ENCODE data around the gene CDCA7L.
"Not testable (repeated sequence)": the region's sequence is repeated elsewhere in the genome, so short reads cannot be mapped to it uniquely, and the experiment has no call there.

The CDCA7L gene

DNA sequence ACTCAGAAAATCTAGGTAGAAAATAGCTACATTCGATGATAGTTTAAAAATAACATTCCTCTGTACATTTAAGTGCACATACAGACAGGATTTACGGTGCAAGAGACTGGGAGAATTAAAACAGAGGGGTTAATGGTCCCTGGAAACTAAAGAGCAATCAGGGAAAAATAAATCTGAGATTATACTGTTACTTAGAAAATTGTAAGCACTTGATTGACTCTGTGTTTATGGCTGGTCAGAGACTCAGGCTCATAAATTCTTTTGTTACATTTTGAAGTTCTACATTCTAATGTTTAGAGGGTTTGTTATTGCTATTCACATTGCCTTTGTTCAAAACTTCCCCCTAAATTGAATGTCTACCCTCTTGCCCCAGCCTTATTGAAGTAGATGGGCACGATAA is 54.4 kb downstream of the CDCA7L start:
- Histone ChIP-seq H3K27ac (ENCODE audit: low read depth, low read length) (no peak overlapping the region), H3K36me3 (ENCODE audit: control insufficient read depth, insufficient read depth, low read length) (no peaks in the 10 kb centered on the region)

GRCh38 chr7:21887779-21888178 is 57.9 kb downstream of the CDCA7L start:
- no peaks in the 10 kb centered on the region for H3K4me1 ChIP-seq (ENCODE audit: control insufficient read depth, insufficient read depth, low read length)
- H3K27ac ChIP-seq (ENCODE audit: low read depth, low read length): no peak overlapping the region
- no peaks in the 10 kb centered on the region for H3K27me3 ChIP-seq (ENCODE audit: control insufficient read depth, insufficient read depth, low read length)
- H3K9ac ChIP-seq (ENCODE audit: low read length): no peak overlapping the region
- no peak overlapping the region for H3K4me3 ChIP-seq (ENCODE audit: low read length)
- no peaks in the 10 kb centered on the region for H3K36me3 ChIP-seq (ENCODE audit: control insufficient read depth, insufficient read depth, low read length)

More for the DNA sequence above, 54.4 kb downstream of the CDCA7L start:
- H3K4me3 ChIP-seq (ENCODE audit: low read length): no peak overlapping the region
- no peak overlapping the region for H3K9ac ChIP-seq (ENCODE audit: low read length)
- H3K4me1 ChIP-seq (ENCODE audit: control insufficient read depth, insufficient read depth, low read length): no peaks in the 10 kb centered on the region
- H3K27me3 ChIP-seq (ENCODE audit: control insufficient read depth, insufficient read depth, low read length): no peaks in the 10 kb centered on the region

- Histone ChIP-seq H3K4me1 (ENCODE audit: control insufficient read depth, insufficient read depth, low read length) (no peaks in the 10 kb centered on the region), H3K9ac (ENCODE audit: low read length) (no peak overlapping the region), H3K27ac (ENCODE audit: low read depth, low read length) (no peak overlapping the region)
Measured at GRCh38 chr7:21887353-21887752, 58.3 kb downstream of the CDCA7L start.

DNA sequence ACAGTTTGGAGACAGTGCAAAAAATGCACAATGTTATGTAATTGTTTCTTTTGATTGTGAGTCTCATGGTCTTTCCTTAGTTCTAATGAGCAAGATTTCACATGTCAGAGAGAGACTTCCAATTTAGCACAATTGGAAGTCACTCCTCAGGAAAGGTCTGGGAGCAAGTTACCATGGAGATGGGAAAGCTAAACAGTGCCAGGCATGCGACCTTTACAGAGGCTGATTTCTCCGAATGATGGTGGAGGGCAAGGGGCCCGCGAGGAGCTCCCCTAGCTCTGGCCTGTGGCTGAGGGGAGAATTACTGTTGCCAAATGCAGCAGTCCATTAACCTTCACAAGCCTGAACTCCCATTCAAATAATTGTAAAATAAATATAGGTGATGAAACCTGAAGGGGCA is 59.3 kb downstream of the CDCA7L start:
- H3K9ac ChIP-seq (ENCODE audit: low read length): no peak overlapping the region
- no peaks in the 10 kb centered on the region for H3K27me3 ChIP-seq (ENCODE audit: control insufficient read depth, insufficient read depth, low read length)
- H3K4me1 ChIP-seq (ENCODE audit: control insufficient read depth, insufficient read depth, low read length): no peaks in the 10 kb centered on the region
- H3K36me3 ChIP-seq (ENCODE audit: control insufficient read depth, insufficient read depth, low read length): no peaks in the 10 kb centered on the region
- H3K27ac ChIP-seq (ENCODE audit: low read depth, low read length): no peak overlapping the region
- H3K4me3 ChIP-seq (ENCODE audit: low read length): no peak overlapping the region

More at GRCh38 chr7:21887353-21887752, 58.3 kb downstream of the CDCA7L start:
- H3K27me3 ChIP-seq (ENCODE audit: control insufficient read depth, insufficient read depth, low read length): no peaks in the 10 kb centered on the region
- no peaks in the 10 kb centered on the region for H3K36me3 ChIP-seq (ENCODE audit: control insufficient read depth, insufficient read depth, low read length)
- H3K4me3 ChIP-seq (ENCODE audit: low read length): no peak overlapping the region

- H3K9ac ChIP-seq (ENCODE audit: low read length): no peak overlapping the region
- H3K4me3 ChIP-seq (ENCODE audit: low read length): no peak overlapping the region
- H3K27ac ChIP-seq (ENCODE audit: low read depth, low read length): no peak overlapping the region
- no peaks in the 10 kb centered on the region for H3K4me1 ChIP-seq (ENCODE audit: control insufficient read depth, insufficient read depth, low read length)
- H3K36me3 ChIP-seq (ENCODE audit: control insufficient read depth, insufficient read depth, low read length): no peaks in the 10 kb centered on the region
- no peaks in the 10 kb centered on the region for H3K27me3 ChIP-seq (ENCODE audit: control insufficient read depth, insufficient read depth, low read length)
Measured at GRCh38 chr7:21884496-21884895, 61.2 kb downstream of the CDCA7L start.

DNA sequence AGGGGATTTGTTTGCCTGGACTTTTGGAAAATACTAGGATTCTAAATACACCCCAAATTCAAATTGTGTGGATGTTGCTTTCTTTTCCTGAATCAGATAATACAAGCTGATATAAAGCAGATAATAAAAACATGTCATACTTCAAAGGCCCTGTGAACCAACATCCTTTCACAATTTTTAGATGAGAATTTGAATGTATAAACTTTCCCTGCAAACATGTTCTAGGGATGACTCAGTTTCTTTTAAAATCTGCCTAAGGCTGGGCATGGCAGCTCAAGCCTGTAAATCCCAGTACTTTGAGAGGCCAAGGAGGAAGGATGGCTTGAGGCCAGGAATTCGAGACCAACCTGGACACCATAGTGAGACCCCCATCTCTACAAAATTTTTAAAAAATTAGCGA is 62.2 kb downstream of the CDCA7L start:
- not testable (repeated sequence) for H3K27me3 ChIP-seq (ENCODE audit: control insufficient read depth, insufficient read depth, low read length); H3K36me3 ChIP-seq (ENCODE audit: control insufficient read depth, insufficient read depth, low read length); H3K4me1 ChIP-seq (ENCODE audit: control insufficient read depth, insufficient read depth, low read length); H3K4me3 ChIP-seq (ENCODE audit: low read length); H3K27ac ChIP-seq (ENCODE audit: low read depth, low read length); H3K9ac ChIP-seq (ENCODE audit: low read length)

- Histone ChIP-seq H3K27me3 (ENCODE audit: control insufficient read depth, insufficient read depth, low read length) (no peaks in the 10 kb centered on the region), H3K36me3 (ENCODE audit: control insufficient read depth, insufficient read depth, low read length) (no peaks in the 10 kb centered on the region), H3K27ac (ENCODE audit: low read depth, low read length) (no peak overlapping the region), H3K9ac (ENCODE audit: low read length) (no peak overlapping the region), H3K4me1 (ENCODE audit: control insufficient read depth, insufficient read depth, low read length) (no peaks in the 10 kb centered on the region), H3K4me3 (ENCODE audit: low read length) (no peak overlapping the region)
Measured at GRCh38 chr7:21883069-21883468, 62.6 kb downstream of the CDCA7L start.

GRCh38 chr7:21869785-21870402 is 75.8 kb downstream of the CDCA7L start:
- no peaks in the 10 kb centered on the region for H3K4me1 ChIP-seq (ENCODE audit: control insufficient read depth, insufficient read depth, low read length)
- H3K27ac ChIP-seq (ENCODE audit: low read depth, low read length): no peak overlapping the region
- H3K4me3 ChIP-seq (ENCODE audit: low read length): no peak overlapping the region

GRCh38 chr7:21868576-21868850 is 77.2 kb downstream of the CDCA7L start:
- H3K27me3 ChIP-seq (ENCODE audit: control insufficient read depth, insufficient read depth, low read length): no peaks in the 10 kb centered on the region
- no peak overlapping the region for H3K27ac ChIP-seq (ENCODE audit: low read depth, low read length)
- no peak overlapping the region for H3K9ac ChIP-seq (ENCODE audit: low read length)

More at GRCh38 chr7:21869785-21870402, 75.8 kb downstream of the CDCA7L start:
- no peak overlapping the region for H3K9ac ChIP-seq (ENCODE audit: low read length)
- no peaks in the 10 kb centered on the region for H3K36me3 ChIP-seq (ENCODE audit: control insufficient read depth, insufficient read depth, low read length)
- no peaks in the 10 kb centered on the region for H3K27me3 ChIP-seq (ENCODE audit: control insufficient read depth, insufficient read depth, low read length)

DNA sequence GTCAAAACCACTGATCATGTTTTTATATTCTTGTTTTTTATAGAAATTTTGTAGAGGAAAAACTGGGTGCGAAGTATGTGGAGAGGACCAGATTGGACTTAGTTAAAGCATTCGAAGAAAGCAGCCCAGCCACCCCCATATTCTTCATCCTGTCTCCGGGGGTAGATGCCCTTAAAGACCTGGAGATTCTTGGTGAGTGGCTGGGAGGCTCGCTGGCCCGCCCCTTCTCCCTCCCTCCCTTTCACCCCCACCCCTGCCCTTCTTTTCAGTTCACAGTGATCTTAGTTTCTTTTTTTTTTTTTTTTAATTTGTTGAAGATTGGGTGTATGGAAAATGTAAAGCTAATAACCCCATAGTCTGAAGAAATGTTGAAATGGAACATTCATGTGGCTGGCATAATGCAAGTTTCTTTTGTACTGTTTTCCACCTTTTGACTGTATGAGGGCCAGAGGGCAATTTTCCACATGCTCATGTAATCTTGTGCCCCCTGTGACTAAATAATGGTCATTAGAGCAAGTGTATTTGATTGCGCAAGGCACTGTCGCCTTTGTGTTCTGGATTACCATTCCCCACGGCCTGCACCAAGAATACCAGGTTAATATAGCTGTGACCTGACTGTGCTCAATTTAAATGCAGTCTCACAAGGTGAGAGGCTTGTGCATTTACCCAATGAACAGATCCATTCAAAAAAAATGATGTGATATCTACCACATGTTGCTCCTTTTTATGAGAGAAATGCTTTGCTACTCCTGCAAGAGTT is 77.7 kb downstream of the CDCA7L start:
- Histone ChIP-seq H3K4me1 (ENCODE audit: control insufficient read depth, insufficient read depth, low read length) (no peaks in the 10 kb centered on the region), H3K9ac (ENCODE audit: low read length) (no peak overlapping the region), H3K36me3 (ENCODE audit: control insufficient read depth, insufficient read depth, low read length) (no peaks in the 10 kb centered on the region), H3K4me3 (ENCODE audit: low read length) (no peak overlapping the region), H3K27me3 (ENCODE audit: control insufficient read depth, insufficient read depth, low read length) (no peaks in the 10 kb centered on the region), H3K27ac (ENCODE audit: low read depth, low read length) (no peak overlapping the region)

More at GRCh38 chr7:21868576-21868850, 77.2 kb downstream of the CDCA7L start:
- no peaks in the 10 kb centered on the region for H3K36me3 ChIP-seq (ENCODE audit: control insufficient read depth, insufficient read depth, low read length)
- H3K4me3 ChIP-seq (ENCODE audit: low read length): no peak overlapping the region
- H3K4me1 ChIP-seq (ENCODE audit: control insufficient read depth, insufficient read depth, low read length): no peaks in the 10 kb centered on the region

DNA sequence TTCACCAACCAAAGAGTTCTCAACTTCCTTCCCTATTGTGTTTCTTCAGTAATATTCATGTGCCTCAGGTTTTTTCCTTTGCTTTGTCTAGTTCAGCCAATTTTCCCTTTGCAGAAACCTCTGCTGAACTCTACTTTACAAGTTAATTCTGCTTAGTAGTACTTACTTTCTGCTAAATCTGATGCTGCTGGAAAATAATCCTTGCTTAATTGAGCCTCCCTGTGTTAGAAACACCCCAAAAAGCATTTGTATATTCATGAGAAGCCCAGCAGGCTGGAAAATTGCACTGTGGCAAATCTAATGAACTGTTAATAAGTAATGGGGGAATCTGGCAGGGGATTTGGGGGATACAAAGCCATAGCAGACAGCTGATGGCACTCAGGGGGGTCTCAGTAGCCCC is 78.5 kb downstream of the CDCA7L start:
- Histone ChIP-seq H3K9ac (ENCODE audit: low read length) (no peak overlapping the region), H3K27ac (ENCODE audit: low read depth, low read length) (no peak overlapping the region), H3K36me3 (ENCODE audit: control insufficient read depth, insufficient read depth, low read length) (no peaks in the 10 kb centered on the region), H3K4me1 (ENCODE audit: control insufficient read depth, insufficient read depth, low read length) (no peaks in the 10 kb centered on the region), H3K4me3 (ENCODE audit: low read length) (no peak overlapping the region), H3K27me3 (ENCODE audit: control insufficient read depth, insufficient read depth, low read length) (no peaks in the 10 kb centered on the region)

GRCh38 chr7:21866731-21867130 is 79.0 kb downstream of the CDCA7L start:
- H3K4me1 ChIP-seq (ENCODE audit: control insufficient read depth, insufficient read depth, low read length): no peaks in the 10 kb centered on the region
- H3K27me3 ChIP-seq (ENCODE audit: control insufficient read depth, insufficient read depth, low read length): no peaks in the 10 kb centered on the region
- H3K27ac ChIP-seq (ENCODE audit: low read depth, low read length): no peak overlapping the region

GRCh38 chr7:21865631-21866204 is 80.0 kb downstream of the CDCA7L start:
- H3K27me3 ChIP-seq (ENCODE audit: control insufficient read depth, insufficient read depth, low read length); H3K4me3 ChIP-seq (ENCODE audit: low read length); H3K9ac ChIP-seq (ENCODE audit: low read length); H3K27ac ChIP-seq (ENCODE audit: low read depth, low read length); H3K4me1 ChIP-seq (ENCODE audit: control insufficient read depth, insufficient read depth, low read length); H3K36me3 ChIP-seq (ENCODE audit: control insufficient read depth, insufficient read depth, low read length): not testable (repeated sequence)

More at GRCh38 chr7:21866731-21867130, 79.0 kb downstream of the CDCA7L start:
- no peak overlapping the region for H3K4me3 ChIP-seq (ENCODE audit: low read length)
- H3K36me3 ChIP-seq (ENCODE audit: control insufficient read depth, insufficient read depth, low read length): no peaks in the 10 kb centered on the region
- H3K9ac ChIP-seq (ENCODE audit: low read length): no peak overlapping the region

All from rectal smooth muscle tissue (tissue), 1 donor.